GM12873 (cell line): ENCODE measurements around the gene IGIP.

Source experiments
- CTCF ChIP-seq: IDR thresholded peaks from 2 replicates; pipeline ENCODE4 v1.5.1; 2012; ENCODE audit warnings: low read depth, mild to moderate bottlenecking, moderate library complexity, low read length, control low read depth; ENCODE audit not compliant: insufficient read depth; ENCODE audit errors: missing control alignments

IGIP gene

GRCh38 chr5:140093179-140093578 is 32.6 kb upstream of the IGIP start:
- no peak for TF ChIP-seq CTCF

GRCh38 chr5:140093866-140094265 is 31.9 kb upstream of the IGIP start:
- no peak for TF ChIP-seq CTCF

GRCh38 chr5:140094889-140095288 is 30.8 kb upstream of the IGIP start:
- no peak for TF ChIP-seq CTCF

GRCh38 chr5:140101179-140101578 is 24.6 kb upstream of the IGIP start:
- no peak for TF ChIP-seq CTCF

GRCh38 chr5:140103154-140103553 is 22.6 kb upstream of the IGIP start:
- TF ChIP-seq CTCF: no peak

- TF ChIP-seq CTCF: no peak
Observed at GRCh38 chr5:140104100-140104499, 21.6 kb upstream of the IGIP start.

GRCh38 chr5:140106101-140106500 is 19.6 kb upstream of the IGIP start:
- TF ChIP-seq CTCF: no peak
